Hippocampal formation (tissue), 2 donors: Measurements from ENCODE around the gene ULBP1.
"Not testable (repeated sequence)": the region's sequence is repeated elsewhere in the genome, so short reads cannot be mapped to it uniquely, and the experiment has no call there.

Source experiments
- DNase-seq, 2 donors: peaks; one replicate each; lab custom pipeline; 2025; lab: John Stamatoyannopoulos, UW

Gene ULBP1

DNA sequence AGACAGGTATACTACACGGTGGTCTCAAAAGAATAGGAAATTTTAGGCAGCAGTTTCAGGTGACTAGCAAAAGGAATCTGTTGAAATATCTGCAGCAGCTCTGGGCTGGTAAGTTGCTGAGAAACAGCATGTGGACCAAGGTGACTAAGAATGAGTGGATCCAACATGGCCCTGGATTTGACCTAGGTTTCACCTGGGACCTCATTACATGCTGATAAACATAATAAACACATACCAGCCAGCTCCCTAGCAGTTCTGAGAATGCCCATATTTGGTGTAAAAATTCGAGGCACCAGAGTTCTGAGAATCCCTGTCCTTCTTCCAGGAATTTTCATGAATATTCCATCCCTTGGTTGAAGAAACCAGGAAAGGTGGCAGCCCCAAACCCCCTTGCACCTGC is 10.4 kb upstream of the ULBP1 start:
- not testable (repeated sequence) for DNase-seq

- not testable (repeated sequence) for DNase-seq
Observed at GRCh38 chr6:149953934-149954327, 9.8 kb upstream of the ULBP1 start.

- not testable (repeated sequence) for DNase-seq
Observed at GRCh38 chr6:149954328-149954983, 9.3 kb upstream of the ULBP1 start.

DNA sequence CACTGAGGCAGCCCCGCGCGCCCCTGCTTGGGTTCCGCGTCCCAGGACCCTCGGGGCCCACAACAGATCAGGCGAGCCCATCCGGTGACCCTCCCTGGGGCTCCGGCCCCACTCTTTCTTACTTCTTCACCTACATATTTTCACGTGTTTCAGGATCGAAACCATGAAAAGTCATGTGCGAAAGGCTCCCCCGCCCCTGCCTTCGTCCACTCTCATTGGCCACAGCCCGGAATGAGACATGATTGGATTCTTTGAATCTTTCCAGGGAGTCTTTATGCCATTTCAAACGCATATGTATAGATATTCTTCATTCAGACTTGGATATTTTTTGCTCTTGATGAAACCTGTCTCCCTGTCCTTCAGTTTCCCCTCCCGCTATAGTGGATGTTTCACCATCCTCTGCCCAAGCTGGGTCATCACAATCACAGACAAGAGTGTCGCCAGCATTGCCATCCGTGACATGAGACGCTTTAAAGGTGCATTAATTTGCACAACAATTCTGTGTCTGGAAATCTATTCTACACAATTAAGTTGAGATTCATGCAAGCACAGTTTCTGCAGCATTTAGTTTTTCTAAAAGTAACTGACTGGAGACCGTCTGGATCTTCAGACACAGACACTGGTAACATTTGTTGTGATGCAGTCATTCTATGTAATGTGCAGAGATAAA is 8.6 kb upstream of the ULBP1 start:
- not testable (repeated sequence) for DNase-seq

DNA sequence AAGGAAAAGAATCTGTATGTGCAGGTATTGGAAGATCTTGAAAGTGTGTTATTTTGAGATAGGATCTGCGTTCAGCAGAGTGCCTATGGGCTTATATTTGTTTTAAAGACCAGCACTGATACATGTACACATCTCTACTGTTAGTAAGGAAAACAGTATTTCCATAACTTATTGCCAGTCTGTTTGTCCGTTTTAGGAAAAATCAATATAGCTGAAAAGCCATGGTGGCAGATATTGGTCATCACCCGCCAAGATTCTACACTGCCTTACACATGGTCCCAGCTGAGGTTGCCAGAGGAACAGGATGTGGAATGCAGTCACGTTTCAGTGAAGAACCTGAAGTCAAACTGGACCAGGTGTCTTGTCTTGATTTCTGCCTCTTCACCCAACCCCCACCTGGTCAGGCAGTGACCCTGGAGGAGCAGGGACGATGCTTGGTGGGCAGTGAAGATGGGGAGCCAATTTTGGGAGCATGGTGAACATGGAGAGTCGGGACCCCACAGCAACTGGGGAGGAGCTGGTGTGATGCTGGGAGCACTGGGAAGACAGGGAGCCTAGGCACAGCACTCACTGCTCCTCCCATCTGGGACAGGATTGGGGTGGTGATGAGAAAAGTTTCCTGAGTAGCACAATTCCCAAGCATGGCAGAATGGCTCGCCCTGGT is 8.0 kb upstream of the ULBP1 start:
- not testable (repeated sequence) for DNase-seq

DNA sequence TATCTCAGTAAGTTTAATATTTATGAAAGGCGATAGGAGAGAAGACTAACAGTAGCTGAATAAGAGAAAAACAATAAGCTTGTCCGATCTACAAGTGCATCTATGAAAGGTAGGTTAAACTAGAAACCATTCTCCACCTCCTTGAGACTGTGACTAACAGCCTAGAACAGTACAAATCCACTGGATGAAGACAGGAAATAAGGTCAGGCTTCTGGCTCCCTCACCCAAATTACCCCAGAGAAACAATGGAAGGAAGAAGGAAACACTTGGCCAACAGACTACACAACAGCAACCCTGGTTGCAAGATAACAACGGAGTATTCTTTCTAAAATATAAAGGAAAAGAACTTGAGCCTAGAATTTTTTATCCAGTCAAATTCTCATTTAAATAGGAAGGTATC is 5.6 kb upstream of the ULBP1 start:
- DNase-seq = not testable (repeated sequence)

DNA sequence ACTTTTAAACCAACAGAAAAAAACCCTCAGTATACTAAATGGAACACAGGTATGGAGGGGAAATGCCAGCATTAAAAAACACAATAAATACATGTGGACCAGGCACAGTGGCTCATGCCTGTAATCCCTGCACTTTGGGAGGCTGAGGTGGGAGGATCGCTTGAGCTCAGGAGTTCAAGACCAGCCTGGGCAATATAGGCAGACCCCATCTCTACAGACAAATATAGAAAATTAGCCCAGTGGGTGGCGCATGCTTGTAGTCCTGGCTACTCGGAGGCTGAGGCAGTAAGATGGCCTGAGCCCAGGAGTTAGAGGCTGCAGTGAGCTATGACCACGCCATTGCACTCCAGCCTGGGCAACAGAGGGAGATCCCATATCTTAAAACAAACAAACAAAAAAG is 3.9 kb upstream of the ULBP1 start:
- DNase-seq = not testable (repeated sequence)

GRCh38 chr6:149960488-149960887 is 3.3 kb upstream of the ULBP1 start:
- DNase-seq = no peak

GRCh38 chr6:149961728-149962425 is 1.9 kb upstream of the ULBP1 start:
- DNase-seq = no peak

GRCh38 chr6:149962461-149963211 is 1.1 kb upstream of the ULBP1 start:
- DNase-seq = no peak

DNA sequence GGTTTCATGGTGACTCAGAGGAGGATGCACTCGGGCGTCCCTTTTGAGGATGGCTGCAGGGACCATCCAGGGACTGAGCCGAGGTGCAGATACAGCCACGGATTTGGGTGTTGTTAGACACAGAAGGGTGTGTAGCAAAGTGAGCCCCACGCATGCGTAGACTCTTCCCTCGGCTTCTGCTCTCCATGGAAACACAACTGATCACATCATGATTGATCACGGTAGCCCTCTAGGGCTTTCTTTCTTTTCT is 606 bp upstream of the ULBP1 start:
- no peak for DNase-seq

DNA sequence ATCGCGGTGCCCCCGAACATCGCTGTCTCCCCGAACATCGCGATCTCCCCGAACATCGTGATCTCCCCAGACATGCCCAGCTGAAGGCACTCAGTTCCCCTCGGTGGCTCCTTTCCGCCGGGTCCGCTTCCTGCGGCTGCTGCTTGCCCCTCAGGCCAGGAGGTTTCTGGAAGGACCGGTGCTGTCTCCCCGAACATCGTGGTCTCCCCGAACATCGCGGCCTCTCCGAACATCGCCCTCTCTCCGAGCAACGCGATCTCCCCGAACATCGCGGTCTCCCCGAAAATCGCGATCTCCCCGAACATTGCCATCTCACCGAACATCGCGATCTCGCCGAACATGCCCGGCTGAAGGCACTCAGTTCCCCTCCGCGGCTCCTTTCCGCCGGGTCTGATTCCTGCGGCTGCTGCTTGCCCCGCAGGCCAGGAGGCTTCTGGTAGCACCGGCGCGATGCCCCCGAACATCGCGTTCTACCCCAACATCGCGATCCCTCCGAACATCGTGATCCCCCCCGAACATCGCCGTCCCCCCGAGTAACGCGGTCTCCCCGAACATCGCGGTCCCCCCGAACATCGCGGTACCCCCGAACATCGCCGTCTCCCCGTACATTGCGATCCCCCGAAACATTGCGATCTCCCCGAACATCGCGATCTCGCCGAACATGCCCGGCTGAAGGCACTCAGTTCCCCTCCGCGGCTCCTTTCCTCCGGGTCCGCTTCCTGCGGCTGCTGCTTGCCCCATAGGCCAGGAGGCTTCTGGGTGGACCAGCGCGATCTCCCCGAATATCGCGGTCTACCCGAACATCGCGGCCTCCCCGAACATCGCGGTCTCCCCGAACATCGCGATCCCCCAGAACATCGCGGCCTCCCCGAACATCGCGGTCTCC is 808 bp downstream of the ULBP1 start:
- DNase-seq = no peak

DNA sequence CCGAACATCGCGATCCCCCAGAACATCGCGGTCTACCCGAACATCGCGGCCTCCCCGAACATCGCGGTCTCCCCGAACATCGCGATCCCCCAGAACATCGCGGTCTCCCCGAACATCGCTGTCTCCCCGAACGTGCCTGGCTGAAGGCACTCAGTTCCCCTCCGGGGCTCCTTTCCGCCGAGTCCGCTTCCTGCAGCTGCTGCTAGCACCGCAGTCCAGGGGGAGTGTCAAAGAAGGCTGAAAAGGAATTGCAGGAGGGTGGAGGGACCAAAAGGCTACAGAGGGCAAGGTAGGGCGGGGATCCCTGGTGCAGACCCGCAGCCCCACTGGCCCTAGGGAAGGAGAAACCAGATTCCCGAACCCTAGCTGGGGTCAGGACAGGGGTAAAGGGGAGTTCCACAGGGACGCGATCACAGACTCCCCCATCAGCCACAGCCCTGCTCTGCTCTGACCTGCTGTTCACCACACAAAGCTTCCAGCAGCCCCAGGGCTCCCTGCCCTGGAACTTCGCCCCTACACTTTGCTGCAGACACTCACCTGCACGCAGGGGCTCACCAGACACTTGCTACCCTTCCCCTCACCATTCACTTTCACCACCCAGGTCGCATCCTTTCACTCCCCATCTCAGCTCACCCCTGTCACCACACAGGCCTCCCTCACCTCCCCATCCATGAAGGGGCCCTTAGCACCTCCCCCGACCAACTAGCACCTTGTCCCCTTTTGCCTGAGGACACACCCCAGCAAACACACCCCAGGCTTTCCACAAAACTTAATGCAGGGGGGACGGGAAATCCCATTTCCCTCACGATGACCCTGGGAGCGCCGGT is 1.7 kb downstream of the ULBP1 start:
- no peak for DNase-seq

DNA sequence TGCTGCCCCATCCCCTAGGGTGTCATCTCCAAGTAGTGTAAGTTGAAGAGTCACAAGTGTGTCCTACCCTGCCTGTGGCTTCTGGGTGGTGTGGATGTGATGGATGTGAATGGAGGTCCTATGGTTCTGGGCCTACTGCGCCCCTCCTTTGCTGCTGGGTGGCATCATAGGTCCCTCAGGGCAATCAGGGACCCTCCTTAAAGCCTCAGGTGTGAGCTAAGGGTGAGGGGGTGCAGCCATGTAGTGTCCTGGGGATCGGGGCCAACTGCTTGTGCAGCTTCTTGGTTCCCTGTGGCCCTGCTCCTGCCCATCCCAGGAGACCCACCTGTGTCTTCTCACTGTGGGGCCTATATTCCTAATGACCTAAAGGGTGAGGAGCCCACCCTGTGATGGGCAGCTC is 2.6 kb downstream of the ULBP1 start:
- DNase-seq = not testable (repeated sequence)

DNA sequence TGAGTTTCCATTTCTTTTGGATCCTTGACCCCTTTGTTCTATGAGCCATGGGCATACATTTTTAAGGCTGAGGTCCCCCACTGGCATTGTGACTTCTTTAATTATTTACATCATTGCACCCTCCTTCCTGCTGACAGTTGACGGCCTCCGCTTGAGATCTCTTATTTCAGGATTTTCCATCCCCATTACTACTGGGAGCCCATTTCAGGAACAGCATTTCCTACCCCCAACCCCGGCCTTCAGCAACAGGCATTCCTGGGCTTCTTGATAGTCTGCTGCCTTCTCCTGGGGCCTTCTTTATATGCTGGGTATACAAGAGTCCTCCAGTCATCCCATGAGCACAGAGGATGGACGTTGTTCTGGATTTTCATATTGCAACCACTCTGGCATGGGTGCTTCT is 3.8 kb downstream of the ULBP1 start:
- no peak for DNase-seq

- not testable (repeated sequence) for DNase-seq
Observed at GRCh38 chr6:149967999-149968398, 4.3 kb downstream of the ULBP1 start.

GRCh38 chr6:149968909-149969308 is 5.2 kb downstream of the ULBP1 start:
- DNase-seq = not testable (repeated sequence)

GRCh38 chr6:149969635-149970034 is 5.9 kb downstream of the ULBP1 start:
- DNase-seq = no peak

- not testable (repeated sequence) for DNase-seq
Observed at GRCh38 chr6:149974394-149974793, 10.7 kb downstream of the ULBP1 start.

- DNase-seq = no peak
Observed at GRCh38 chr6:149974825-149975224, 11.1 kb downstream of the ULBP1 start.
